ENCODE measurements around the gene FAM210A.

Gene FAM210A

DNA sequence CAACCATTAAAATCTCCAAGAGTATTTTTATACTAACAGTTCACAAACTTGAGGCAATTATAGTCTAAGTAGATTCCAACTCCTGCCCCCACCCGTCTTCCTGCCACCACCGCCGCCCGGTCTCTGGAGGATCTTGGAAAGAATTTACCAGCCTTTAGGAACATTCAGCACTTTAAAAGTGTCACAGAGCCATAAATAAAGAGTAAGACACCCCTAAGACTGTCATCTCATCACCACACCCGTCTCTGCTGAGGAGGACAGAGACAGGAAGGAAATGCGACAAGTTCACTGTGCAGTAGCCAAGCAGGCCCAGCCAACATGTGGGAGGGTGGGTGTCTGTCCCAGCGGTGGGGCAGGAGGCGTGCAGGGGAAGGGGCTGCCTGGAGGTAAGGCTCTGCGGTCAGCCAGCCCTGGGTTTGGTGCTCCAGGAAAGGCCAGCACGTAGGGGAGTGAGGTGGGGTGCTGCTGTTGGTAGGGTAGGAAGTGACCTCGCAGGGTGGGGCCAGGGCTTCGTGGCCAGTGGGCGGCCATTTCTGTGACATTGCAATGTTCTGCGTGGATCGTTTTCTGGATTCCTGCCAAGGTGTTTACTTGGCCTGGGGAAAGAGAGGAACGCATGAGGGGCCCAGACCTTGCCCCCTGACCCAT, 111.6 kb downstream of the FAM210A start:
- H3K36me3 Mint-ChIP-seq (ENCODE audit: insufficient read depth) = peaks cover 20% of the 10 kb centered on the region
- H3K9me3 Mint-ChIP-seq = no peaks in the 10 kb centered on the region
- no peaks in the 10 kb centered on the region for H3K27me3 Mint-ChIP-seq
- H3K4me3 Mint-ChIP-seq = peak overlapping the region; percentile 84
- H3K27ac Mint-ChIP-seq (ENCODE audit: low read depth) = peak overlapping the region; percentile 89
- ATAC-seq (replicated peaks; ENCODE audit: extremely low read depth, poor library complexity, severe bottlenecking) = peak; percentile 31
- peaks cover 59% of the 10 kb centered on the region for H3K4me1 Mint-ChIP-seq
- peak in 1 of 2 donors; percentile 37 for DNase-seq (ENCODE audit: low spot score in 2 of 2)

DNA sequence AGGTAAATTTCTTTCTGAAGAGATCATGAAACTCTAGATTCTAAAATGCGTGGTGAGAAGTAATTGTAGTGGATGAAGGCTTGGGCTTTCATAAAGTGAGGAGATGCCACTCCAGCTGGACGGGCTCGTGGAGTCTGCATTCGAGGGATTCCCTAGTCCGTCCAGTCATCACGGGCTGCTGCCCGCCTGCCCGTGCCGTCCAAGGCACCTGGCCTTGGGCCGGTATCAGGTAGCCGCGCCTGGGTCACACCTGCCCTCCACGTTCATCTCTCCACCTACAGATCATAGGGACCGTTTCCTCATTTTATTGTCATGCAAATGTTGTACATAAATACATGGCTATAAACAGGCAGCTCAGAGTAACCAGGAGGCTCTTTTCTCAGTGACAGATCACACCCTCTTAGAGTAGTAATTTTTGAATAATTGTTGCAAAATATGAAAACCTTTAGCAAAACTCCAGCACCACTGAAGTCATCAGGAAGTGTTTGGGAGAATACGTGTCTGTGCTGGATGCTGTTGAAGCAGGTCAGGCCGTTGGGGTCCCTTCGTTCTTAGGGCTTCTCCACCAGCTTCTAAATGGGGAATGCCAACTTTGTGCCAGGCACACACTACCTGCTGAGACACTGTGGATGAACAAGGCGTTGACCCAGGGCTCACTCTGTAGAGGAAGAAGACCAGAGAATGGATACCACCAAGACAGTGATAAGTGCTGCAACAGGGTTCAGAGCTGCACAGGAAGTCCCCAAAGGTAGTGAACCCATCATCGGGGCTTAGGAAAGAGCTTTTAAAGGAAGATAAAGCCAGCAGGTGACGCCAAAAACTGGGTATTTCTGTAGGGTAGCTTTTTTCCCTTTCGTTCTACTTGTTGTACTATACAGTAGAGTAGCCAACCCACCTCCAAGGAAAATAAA, 112.5 kb downstream of the FAM210A start:
- ATAC-seq (replicated peaks; ENCODE audit: extremely low read depth, poor library complexity, severe bottlenecking) (no peak), DNase-seq (ENCODE audit: low spot score in 2 of 2) (no peak)

More for the DNA sequence above, 112.5 kb downstream of the FAM210A start:
- Mint-ChIP-seq H3K27ac (ENCODE audit: low read depth) (peak overlapping the region; percentile 89), H3K27me3 (no peaks in the 10 kb centered on the region), H3K4me3 (peak overlapping the region; percentile 84), H3K36me3 (ENCODE audit: insufficient read depth) (peaks cover 20% of the 10 kb centered on the region), H3K9me3 (no peaks in the 10 kb centered on the region), H3K4me1 (peaks cover 68% of the 10 kb centered on the region)

Data from central memory CD8-positive, alpha-beta T cell (primary cell).